HEK293 (cell line): ENCODE results near the gene CPEB3.

Experiments
- CTCF ChIA-PET: fragments of 350-600 bp; formaldehyde crosslinking; extraction: SDS; loops from one replicate; lab custom pipeline; 2021; ENCODE audit warnings: antibody characterized with exemption; lab: Yijun Ruan, JAX
- POLR2A ChIA-PET: fragments of 300-600 bp; formaldehyde crosslinking; extraction: SDS; loops from one replicate; lab custom pipeline; 2020; ENCODE audit warnings: antibody characterized with exemption, inconsistent platforms; lab: Yijun Ruan, JAX
- H3K27ac ChIP-seq: fragments of 200-500 bp; sonication (Bioruptor generic); 2 replicates; pipeline ENCODE4 v1.5.1; 2014; ENCODE audit warnings: low read depth, low read length, control low read depth, inconsistent platforms; ENCODE audit errors: extremely low read depth
- H3K36me3 ChIP-seq, 2 experiments: fragments of 200-500 bp in 1 of 2; sonication (Bioruptor generic) in 1 of 2; 1 replicate in 1 of 2; 2 replicates in 1 of 2; pipeline ENCODE4 v1.5.1; 2014 to 2017; ENCODE audit warnings: inconsistent platforms in 2 of 2, low read length in 2 of 2; ENCODE audit not compliant: control insufficient read depth in 2 of 2, insufficient read depth in 1 of 2
- H3K4me1 ChIP-seq: fragments of 200-500 bp; sonication (Bioruptor generic); 2 replicates; pipeline ENCODE4 v1.5.1; 2014; ENCODE audit warnings: mild to moderate bottlenecking, low read length, inconsistent platforms; ENCODE audit not compliant: control insufficient read depth, insufficient read depth
- H3K4me3 ChIP-seq: 2 replicates; pipeline ENCODE4 v1.5.1; 2011; ENCODE audit warnings: low read depth, mild to moderate bottlenecking, control low read depth, low read length, moderate library complexity
- H3K9me3 ChIP-seq: fragments of 200-500 bp; sonication (Bioruptor generic); 2 replicates; pipeline ENCODE4 v1.5.1; 2014; ENCODE audit warnings: low read depth, low read length, inconsistent platforms; ENCODE audit not compliant: control insufficient read depth, insufficient read depth
- HOXA7 ChIP-seq: sonication (generic); formaldehyde crosslinking; IDR thresholded peaks from 2 replicates; pipeline ENCODE4 v1.8.1; 2022; ENCODE audit warnings: missing genetic modification reagents, borderline replicate concordance
- SETDB1 ChIP-seq: IDR thresholded peaks from one replicate; pipeline ENCODE4 v1.6.1; 2017; ENCODE audit warnings: mild to moderate bottlenecking, low read length, moderate library complexity, mixed read lengths; ENCODE audit not compliant: insufficient read length
- SP7 ChIP-seq: fragments of 450-650 bp; formaldehyde crosslinking; IDR thresholded peaks from 2 replicates; pipeline ENCODE4 v1.5.1; 2016; ENCODE audit warnings: missing biosample characterization, missing genetic modification characterization
- WT1 ChIP-seq: fragments of 450-650 bp; formaldehyde crosslinking; IDR thresholded peaks from 2 replicates; pipeline ENCODE4 v1.5.1; 2016; ENCODE audit warnings: missing biosample characterization, missing genetic modification characterization
- ZBTB1 ChIP-seq: fragments of 450-650 bp; formaldehyde crosslinking; IDR thresholded peaks from 2 replicates; pipeline ENCODE4 v1.5.1; 2016; ENCODE audit warnings: missing biosample characterization, missing genetic modification characterization
- ZFP3 ChIP-seq: fragments of 450-650 bp; formaldehyde crosslinking; IDR thresholded peaks from 2 replicates; pipeline ENCODE4 v1.5.1; 2016; ENCODE audit warnings: low read depth, missing biosample characterization, missing genetic modification characterization
- ZFP41 ChIP-seq: fragments of 450-650 bp; formaldehyde crosslinking; IDR thresholded peaks from 2 replicates; pipeline ENCODE4 v1.5.1; 2016; ENCODE audit warnings: missing biosample characterization, missing genetic modification characterization, borderline replicate concordance
- ZFP69B ChIP-seq: fragments of 450-650 bp; formaldehyde crosslinking; IDR thresholded peaks from 2 replicates; pipeline ENCODE4 v1.5.1; 2016; ENCODE audit warnings: missing biosample characterization, missing genetic modification characterization
- ZNF202 ChIP-seq: fragments of 450-650 bp; formaldehyde crosslinking; IDR thresholded peaks from 2 replicates; pipeline ENCODE4 v1.5.1; 2016; ENCODE audit warnings: missing biosample characterization, missing genetic modification characterization, borderline replicate concordance
- ZNF223 ChIP-seq: fragments of 450-650 bp; formaldehyde crosslinking; IDR thresholded peaks from 2 replicates; pipeline ENCODE4 v1.5.1; 2016; ENCODE audit warnings: missing biosample characterization, missing genetic modification characterization
- ZNF23 ChIP-seq: fragments of 450-650 bp; formaldehyde crosslinking; IDR thresholded peaks from 2 replicates; pipeline ENCODE4 v1.5.1; 2016; ENCODE audit warnings: missing biosample characterization, missing genetic modification characterization, borderline replicate concordance
- ZNF335 ChIP-seq: fragments of 450-650 bp; formaldehyde crosslinking; conservative IDR thresholded peaks from 2 replicates; pipeline ENCODE4 v1.5.1; 2016; ENCODE audit warnings: missing biosample characterization, missing genetic modification characterization
- ZNF416 ChIP-seq: fragments of 450-650 bp; formaldehyde crosslinking; IDR thresholded peaks from 2 replicates; pipeline ENCODE4 v1.5.1; 2016; ENCODE audit warnings: missing biosample characterization, missing genetic modification characterization
- ZNF510 ChIP-seq: fragments of 450-650 bp; formaldehyde crosslinking; IDR thresholded peaks from 2 replicates; pipeline ENCODE4 v1.5.1; 2018; ENCODE audit warnings: mild to moderate bottlenecking, missing genetic modification characterization, missing biosample characterization; ENCODE audit not compliant: insufficient replicate concordance
- ZNF600 ChIP-seq: fragments of 450-650 bp; formaldehyde crosslinking; IDR thresholded peaks from 2 replicates; pipeline ENCODE4 v1.5.1; 2016; ENCODE audit warnings: missing biosample characterization, missing genetic modification characterization
- ZNF660 ChIP-seq: fragments of 450-650 bp; IDR thresholded peaks from 2 replicates; pipeline ENCODE4 v1.5.1; 2018; ENCODE audit warnings: missing biosample characterization, mild to moderate bottlenecking, missing genetic modification characterization
- ZNF76 ChIP-seq: fragments of 450-650 bp; formaldehyde crosslinking; IDR thresholded peaks from 2 replicates; pipeline ENCODE4; 2016; ENCODE audit warnings: low read depth, missing biosample characterization, missing genetic modification characterization, borderline replicate concordance
- ZNF785 ChIP-seq: fragments of 450-650 bp; formaldehyde crosslinking; IDR thresholded peaks from 2 replicates; pipeline ENCODE4 v1.5.1; 2016; ENCODE audit warnings: missing biosample characterization, missing genetic modification characterization
- ZSCAN16 ChIP-seq: fragments of 450-650 bp; formaldehyde crosslinking; IDR thresholded peaks from 2 replicates; pipeline ENCODE4 v1.5.1; 2016; ENCODE audit warnings: missing biosample characterization, missing genetic modification characterization
- TF ChIP-seq, protein P1 (sequence below): fragments of 450-650 bp; IDR thresholded peaks from 2 replicates; pipeline ENCODE4 v1.5.1; 2018; ENCODE audit warnings: missing biosample characterization, missing genetic modification characterization
- TF ChIP-seq, protein P2 (sequence below): fragments of 450-650 bp; formaldehyde crosslinking; IDR thresholded peaks from 2 replicates; pipeline ENCODE4 v1.5.1; 2016; ENCODE audit warnings: missing biosample characterization, missing genetic modification characterization
- TF ChIP-seq, protein P3 (sequence below): fragments of 450-650 bp; formaldehyde crosslinking; IDR thresholded peaks from 2 replicates; pipeline ENCODE4 v1.5.1; 2016; ENCODE audit warnings: missing biosample characterization, missing genetic modification characterization
- TF ChIP-seq, protein P4 (sequence below): fragments of 450-650 bp; formaldehyde crosslinking; IDR thresholded peaks from 2 replicates; pipeline ENCODE4 v1.5.1; 2016; ENCODE audit warnings: missing biosample characterization, missing genetic modification characterization

Gene CPEB3

DNA sequence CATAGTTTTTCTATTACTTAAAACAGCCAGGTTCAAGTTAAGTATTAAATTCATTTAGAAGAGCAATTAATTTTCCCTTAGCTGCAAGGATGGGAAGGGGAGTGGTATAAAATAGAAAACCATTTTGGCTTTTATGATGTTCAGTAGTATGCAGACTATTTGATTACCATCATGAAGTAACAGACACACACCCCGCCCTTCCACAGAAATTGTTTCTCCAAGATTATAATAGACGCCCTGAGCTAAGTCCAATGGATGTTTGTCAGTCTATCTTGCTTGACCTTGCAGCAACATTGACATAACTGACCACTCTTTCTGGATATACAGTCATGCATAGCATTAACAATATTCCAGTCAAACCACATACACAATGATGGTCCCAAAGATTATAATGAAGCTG, 42.3 kb downstream of the CPEB3 start:
- Histone ChIP-seq H3K27ac (no peak overlapping the region), H3K9me3 (no peaks in the 10 kb centered on the region), H3K4me1 (no peaks in the 10 kb centered on the region), H3K36me3 (no peaks in the 10 kb centered on the region), H3K4me3 (no peak overlapping the region)
- ChIA-PET POLR2A (no interaction called here), CTCF (interaction anchor here (0.6 to 1.2 kb wide), 2 partner anchors 11 to 434 kb away, joined by 3 to 8 read pairs; no protein-coding TSS in a partner anchor)
- TF ChIP-seq ZNF223 (no peak), ZNF23 (no peak)

DNA sequence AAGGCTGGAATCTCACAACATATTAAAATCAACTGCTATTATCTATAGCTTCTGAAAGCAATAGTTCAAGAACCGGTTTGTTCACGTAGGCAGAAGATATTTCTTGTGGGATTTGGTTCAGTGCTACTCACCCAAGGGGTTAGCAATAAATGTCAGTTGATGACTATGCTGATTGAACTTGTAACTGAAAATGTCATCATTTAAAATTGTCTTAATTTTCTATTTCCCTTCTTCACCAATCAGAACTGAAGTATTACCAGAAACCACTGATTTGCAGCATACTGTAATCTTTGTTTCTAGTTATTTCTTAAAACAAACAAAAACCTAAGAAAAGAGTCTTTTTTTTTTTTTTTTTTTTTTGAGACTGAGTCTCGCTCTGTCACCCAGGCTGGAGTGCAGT, 46.1 kb downstream of the CPEB3 start:
- POLR2A ChIA-PET = no interaction called here
- Histone ChIP-seq H3K4me1 (peaks cover 4% of the 10 kb centered on the region; the same call in 1 of the 2 replicates), H3K9me3 (no peaks in the 10 kb centered on the region), H3K27ac (no peak overlapping the region), H3K4me3 (no peak overlapping the region), H3K36me3 (no peaks in the 10 kb centered on the region)
- TF ChIP-seq, protein P1, sequence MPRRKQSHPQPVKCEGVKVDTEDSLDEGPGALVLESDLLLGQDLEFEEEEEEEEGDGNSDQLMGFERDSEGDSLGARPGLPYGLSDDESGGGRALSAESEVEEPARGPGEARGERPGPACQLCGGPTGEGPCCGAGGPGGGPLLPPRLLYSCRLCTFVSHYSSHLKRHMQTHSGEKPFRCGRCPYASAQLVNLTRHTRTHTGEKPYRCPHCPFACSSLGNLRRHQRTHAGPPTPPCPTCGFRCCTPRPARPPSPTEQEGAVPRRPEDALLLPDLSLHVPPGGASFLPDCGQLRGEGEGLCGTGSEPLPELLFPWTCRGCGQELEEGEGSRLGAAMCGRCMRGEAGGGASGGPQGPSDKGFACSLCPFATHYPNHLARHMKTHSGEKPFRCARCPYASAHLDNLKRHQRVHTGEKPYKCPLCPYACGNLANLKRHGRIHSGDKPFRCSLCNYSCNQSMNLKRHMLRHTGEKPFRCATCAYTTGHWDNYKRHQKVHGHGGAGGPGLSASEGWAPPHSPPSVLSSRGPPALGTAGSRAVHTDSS (tag by site-specific recombination) = no peak
- TF ChIP-seq ZNF202 (tag by site-specific recombination) (no peak), ZFP69B (tag by site-specific recombination) (no peak), SETDB1 (no peak), WT1 (tag by site-specific recombination) (no peak), ZBTB1 (tag by site-specific recombination) (no peak), ZNF416 (tag by site-specific recombination) (no peak), HOXA7 (no peak), ZFP41 (tag by site-specific recombination) (no peak), ZNF510 (no peak), ZSCAN16 (tag by site-specific recombination) (no peak)
- TF ChIP-seq, protein P2, sequence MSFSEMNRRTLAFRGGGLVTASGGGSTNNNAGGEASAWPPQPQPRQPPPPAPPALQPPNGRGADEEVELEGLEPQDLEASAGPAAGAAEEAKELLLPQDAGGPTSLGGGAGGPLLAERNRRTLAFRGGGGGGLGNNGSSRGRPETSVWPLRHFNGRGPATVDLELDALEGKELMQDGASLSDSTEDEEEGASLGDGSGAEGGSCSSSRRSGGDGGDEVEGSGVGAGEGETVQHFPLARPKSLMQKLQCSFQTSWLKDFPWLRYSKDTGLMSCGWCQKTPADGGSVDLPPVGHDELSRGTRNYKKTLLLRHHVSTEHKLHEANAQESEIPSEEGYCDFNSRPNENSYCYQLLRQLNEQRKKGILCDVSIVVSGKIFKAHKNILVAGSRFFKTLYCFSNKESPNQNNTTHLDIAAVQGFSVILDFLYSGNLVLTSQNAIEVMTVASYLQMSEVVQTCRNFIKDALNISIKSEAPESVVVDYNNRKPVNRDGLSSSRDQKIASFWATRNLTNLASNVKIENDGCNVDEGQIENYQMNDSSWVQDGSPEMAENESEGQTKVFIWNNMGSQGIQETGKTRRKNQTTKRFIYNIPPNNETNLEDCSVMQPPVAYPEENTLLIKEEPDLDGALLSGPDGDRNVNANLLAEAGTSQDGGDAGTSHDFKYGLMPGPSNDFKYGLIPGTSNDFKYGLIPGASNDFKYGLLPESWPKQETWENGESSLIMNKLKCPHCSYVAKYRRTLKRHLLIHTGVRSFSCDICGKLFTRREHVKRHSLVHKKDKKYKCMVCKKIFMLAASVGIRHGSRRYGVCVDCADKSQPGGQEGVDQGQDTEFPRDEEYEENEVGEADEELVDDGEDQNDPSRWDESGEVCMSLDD = no peak
- TF ChIP-seq, protein P3, sequence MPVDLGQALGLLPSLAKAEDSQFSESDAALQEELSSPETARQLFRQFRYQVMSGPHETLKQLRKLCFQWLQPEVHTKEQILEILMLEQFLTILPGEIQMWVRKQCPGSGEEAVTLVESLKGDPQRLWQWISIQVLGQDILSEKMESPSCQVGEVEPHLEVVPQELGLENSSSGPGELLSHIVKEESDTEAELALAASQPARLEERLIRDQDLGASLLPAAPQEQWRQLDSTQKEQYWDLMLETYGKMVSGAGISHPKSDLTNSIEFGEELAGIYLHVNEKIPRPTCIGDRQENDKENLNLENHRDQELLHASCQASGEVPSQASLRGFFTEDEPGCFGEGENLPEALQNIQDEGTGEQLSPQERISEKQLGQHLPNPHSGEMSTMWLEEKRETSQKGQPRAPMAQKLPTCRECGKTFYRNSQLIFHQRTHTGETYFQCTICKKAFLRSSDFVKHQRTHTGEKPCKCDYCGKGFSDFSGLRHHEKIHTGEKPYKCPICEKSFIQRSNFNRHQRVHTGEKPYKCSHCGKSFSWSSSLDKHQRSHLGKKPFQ = no peak
- CTCF ChIA-PET = no interaction called here

DNA sequence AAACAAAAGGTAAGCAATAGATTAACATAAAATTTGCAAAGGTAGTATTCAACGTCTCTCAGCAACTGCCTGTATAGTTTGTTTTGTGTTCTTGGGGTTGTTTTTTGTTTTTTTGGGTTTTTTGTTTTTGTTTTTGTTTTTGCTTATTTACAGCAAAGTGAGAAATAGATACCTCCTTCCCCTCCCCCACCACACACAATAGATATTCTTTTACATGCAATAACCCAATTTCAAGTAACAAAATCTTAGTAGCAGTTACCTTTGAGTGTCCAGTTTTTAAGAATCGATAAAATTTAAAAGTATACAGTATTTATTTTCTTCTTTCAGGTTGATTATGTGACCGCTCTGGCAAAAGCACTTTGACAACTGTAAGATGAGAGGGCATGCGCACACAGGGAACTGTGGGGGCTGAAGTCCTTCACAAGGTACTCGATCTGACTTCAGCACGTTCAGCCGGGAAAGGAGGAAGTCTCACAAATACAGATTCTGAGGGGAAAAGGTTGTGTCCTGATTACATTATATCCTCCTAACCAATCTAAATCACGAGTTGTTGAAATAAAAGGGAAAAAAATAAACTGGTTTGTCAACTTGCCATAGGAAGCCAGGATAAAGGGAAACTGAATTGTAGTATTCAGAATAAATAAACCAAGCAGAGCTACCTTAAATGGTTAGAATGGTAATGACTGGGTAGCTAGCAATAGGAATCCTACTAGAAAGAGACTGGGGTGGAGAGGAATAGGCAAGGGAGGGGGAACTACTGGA, 47.8 kb downstream of the CPEB3 start:
- CTCF ChIA-PET = interaction anchor here (1.6 kb wide), 1 partner anchor 49 kb away, joined by 4 read pairs; no protein-coding TSS in a partner anchor
- peak overlapping the region; percentile 34 for H3K4me3 ChIP-seq
- TF ChIP-seq SP7 (tag by site-specific recombination) = peak; percentile 48
- TF ChIP-seq, protein P4, sequence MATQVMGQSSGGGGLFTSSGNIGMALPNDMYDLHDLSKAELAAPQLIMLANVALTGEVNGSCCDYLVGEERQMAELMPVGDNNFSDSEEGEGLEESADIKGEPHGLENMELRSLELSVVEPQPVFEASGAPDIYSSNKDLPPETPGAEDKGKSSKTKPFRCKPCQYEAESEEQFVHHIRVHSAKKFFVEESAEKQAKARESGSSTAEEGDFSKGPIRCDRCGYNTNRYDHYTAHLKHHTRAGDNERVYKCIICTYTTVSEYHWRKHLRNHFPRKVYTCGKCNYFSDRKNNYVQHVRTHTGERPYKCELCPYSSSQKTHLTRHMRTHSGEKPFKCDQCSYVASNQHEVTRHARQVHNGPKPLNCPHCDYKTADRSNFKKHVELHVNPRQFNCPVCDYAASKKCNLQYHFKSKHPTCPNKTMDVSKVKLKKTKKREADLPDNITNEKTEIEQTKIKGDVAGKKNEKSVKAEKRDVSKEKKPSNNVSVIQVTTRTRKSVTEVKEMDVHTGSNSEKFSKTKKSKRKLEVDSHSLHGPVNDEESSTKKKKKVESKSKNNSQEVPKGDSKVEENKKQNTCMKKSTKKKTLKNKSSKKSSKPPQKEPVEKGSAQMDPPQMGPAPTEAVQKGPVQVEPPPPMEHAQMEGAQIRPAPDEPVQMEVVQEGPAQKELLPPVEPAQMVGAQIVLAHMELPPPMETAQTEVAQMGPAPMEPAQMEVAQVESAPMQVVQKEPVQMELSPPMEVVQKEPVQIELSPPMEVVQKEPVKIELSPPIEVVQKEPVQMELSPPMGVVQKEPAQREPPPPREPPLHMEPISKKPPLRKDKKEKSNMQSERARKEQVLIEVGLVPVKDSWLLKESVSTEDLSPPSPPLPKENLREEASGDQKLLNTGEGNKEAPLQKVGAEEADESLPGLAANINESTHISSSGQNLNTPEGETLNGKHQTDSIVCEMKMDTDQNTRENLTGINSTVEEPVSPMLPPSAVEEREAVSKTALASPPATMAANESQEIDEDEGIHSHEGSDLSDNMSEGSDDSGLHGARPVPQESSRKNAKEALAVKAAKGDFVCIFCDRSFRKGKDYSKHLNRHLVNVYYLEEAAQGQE (tag by site-specific recombination) = peak; percentile 6; the same call in 1 of the 2 replicates
- peak; percentile 67; the same call in 1 of the 2 replicates for TF ChIP-seq ZNF660 (tag by site-specific recombination)
- TF ChIP-seq ZNF600 = peak; percentile 62
- peak; percentile 46; the same call in 1 of the 2 replicates for TF ChIP-seq ZNF76
- no peak for TF ChIP-seq ZNF785 (tag by site-specific recombination)
- peak; percentile 82 for TF ChIP-seq ZNF335
- TF ChIP-seq ZFP3 (tag by site-specific recombination) = no peak

More for the DNA sequence above, 47.8 kb downstream of the CPEB3 start:
- Histone ChIP-seq H3K36me3 (no peaks in the 10 kb centered on the region), H3K9me3 (no peaks in the 10 kb centered on the region), H3K27ac (no peak overlapping the region), H3K4me1 (peaks cover 9% of the 10 kb centered on the region; the same call in 1 of the 2 replicates)
- POLR2A ChIA-PET = interaction anchor here (0.5 to 1.2 kb wide), 3 partner anchors 10 to 155 kb away, joined by 3 to 4 read pairs (median 3); no protein-coding TSS in a partner anchor
